ENCODE results near the gene CELA2B. TPM values are rescaled to one million over a fixed set of nuclear protein-coding genes. Genes with fewer than 3 reads are reported as not detected.
"Not testable (repeated sequence)": the region's sequence is repeated elsewhere in the genome, so short reads cannot be mapped to it uniquely, and the experiment has no call there.

CELA2B gene
- total RNA-seq, 4 donors from 2014 or later: not detected

GRCh38 chr1:15508700-15509487 is 33.0 kb downstream of the CELA2B start:
- peaks cover 0 to 38% (median 0%) of the 10 kb centered on the region in 3 donors for H3K36me3 ChIP-seq
- no peak overlapping the region for H3K4me3 ChIP-seq
- no peaks in the 10 kb centered on the region for H3K27me3 ChIP-seq
- no peak for DNase-seq
- TF ChIP-seq CTCF (IDR thresholded peaks at IDR 0.05): no peak
- no peak for TF ChIP-seq POLR2A (IDR thresholded peaks at IDR 0.05)
- H3K9me3 ChIP-seq: no peaks in the 10 kb centered on the region
- no peak overlapping the region for H3K27ac ChIP-seq
- H3K4me1 ChIP-seq: no peaks in the 10 kb centered on the region

DNA sequence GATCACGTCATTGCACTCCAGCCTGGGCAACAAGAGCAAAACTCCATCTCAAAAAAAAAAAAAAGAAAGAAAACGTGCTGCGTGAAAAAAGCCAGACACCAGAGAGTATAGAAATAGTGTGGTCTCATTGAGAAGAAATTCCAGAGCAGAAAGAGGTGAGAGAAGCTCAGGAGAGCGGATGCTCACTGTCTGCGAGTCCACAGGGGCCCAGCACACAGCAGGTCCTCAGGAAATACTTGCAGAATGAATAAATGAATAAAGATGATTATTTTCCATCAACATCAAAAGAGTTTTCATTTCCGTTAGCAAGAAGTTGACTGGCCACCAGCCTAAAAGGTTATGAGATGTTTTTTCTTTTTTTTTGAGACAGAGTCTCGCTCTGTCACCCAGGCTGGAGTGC is 33.7 kb downstream of the CELA2B start:
- Histone ChIP-seq H3K27me3 (no peaks in the 10 kb centered on the region), H3K27ac (no peak overlapping the region), H3K36me3 (peaks cover 0 to 40% (median 0%) of the 10 kb centered on the region in 3 donors), H3K9me3 (no peaks in the 10 kb centered on the region), H3K4me1 (no peaks in the 10 kb centered on the region), H3K4me3 (no peak overlapping the region)
- TF ChIP-seq CTCF (IDR thresholded peaks at IDR 0.05) (no peak), POLR2A (IDR thresholded peaks at IDR 0.05) (no peak)
- no peak for DNase-seq

DNA sequence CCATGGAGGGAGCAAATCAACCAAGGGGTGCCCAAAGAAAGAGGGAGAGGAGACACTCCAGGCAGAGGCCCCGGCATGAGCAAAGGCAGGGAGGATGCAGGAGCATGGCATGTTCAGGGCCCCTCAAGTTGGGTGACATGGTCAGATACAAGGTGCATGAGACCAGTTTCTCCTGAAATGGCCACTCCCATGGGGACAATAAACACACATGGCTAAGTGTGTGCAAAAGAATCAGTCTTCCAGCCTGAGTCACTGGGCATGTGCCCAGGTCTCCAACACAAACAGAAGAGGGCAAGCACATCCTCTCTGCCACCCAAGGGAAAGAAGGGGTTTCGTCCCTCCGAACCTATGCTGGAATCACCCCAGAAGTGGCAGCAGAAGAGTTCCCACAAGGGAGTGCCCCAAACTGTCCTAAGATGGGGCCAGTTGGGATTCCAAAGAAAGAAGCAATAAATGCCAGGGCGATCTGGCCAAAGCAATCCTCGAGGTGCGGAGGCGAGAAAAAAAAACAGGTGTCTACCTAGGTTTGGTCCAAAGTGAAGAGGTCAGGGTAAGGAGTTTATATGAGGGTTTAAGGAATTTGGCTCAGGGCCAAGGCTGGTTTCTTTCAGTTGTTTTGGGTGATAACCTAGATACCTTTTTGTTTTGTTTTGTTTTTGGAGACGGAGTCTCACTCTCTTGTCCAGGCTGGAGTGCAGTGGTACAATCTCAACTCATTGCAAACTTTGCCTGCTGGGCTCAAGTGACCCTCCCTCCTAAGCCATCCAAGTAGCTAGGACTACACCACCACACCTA is 34.9 kb downstream of the CELA2B start:
- Histone ChIP-seq H3K9me3 (no peaks in the 10 kb centered on the region), H3K4me3 (no peak overlapping the region), H3K36me3 (peaks cover 0 to 28% (median 0%) of the 10 kb centered on the region in 3 donors), H3K4me1 (peaks cover 0 to 5% (median 0%) of the 10 kb centered on the region in 4 donors), H3K27ac (no peak overlapping the region), H3K27me3 (no peaks in the 10 kb centered on the region)
- DNase-seq: peak in 1 of 3 donors; percentile 22
- TF ChIP-seq CTCF (IDR thresholded peaks at IDR 0.05) (no peak), POLR2A (IDR thresholded peaks at IDR 0.05) (no peak)

- Histone ChIP-seq H3K4me1 (peaks cover 0 to 5% (median 0%) of the 10 kb centered on the region in 4 donors), H3K27ac (no peak overlapping the region), H3K27me3 (no peaks in the 10 kb centered on the region), H3K9me3 (no peaks in the 10 kb centered on the region), H3K4me3 (no peak overlapping the region), H3K36me3 (peaks cover 0 to 28% (median 0%) of the 10 kb centered on the region in 3 donors)
- TF ChIP-seq POLR2A (IDR thresholded peaks at IDR 0.05) (no peak), CTCF (IDR thresholded peaks at IDR 0.05) (no peak)
- peak in 1 of 3 donors; percentile 4 for DNase-seq
These were observed 37.3 kb downstream of the CELA2B start for GRCh38 chr1:15513192-15513591.

- Histone ChIP-seq H3K27me3 (no peaks in the 10 kb centered on the region), H3K36me3 (peaks cover 0 to 28% (median 0%) of the 10 kb centered on the region in 3 donors), H3K4me3 (no peak overlapping the region), H3K27ac (no peak overlapping the region), H3K4me1 (peaks cover 0 to 5% (median 0%) of the 10 kb centered on the region in 4 donors), H3K9me3 (no peaks in the 10 kb centered on the region)
- TF ChIP-seq POLR2A (IDR thresholded peaks at IDR 0.05) (no peak), CTCF (IDR thresholded peaks at IDR 0.05) (no peak)
- no peak for DNase-seq
These were observed 38.0 kb downstream of the CELA2B start for GRCh38 chr1:15513919-15514318.

- not testable (repeated sequence) for H3K4me1 ChIP-seq, DNase-seq, H3K27ac ChIP-seq, H3K4me3 ChIP-seq, H3K27me3 ChIP-seq, H3K9me3 ChIP-seq
- peaks cover 0 to 28% (median 0%) of the 10 kb centered on the region in 3 donors for H3K36me3 ChIP-seq
These were observed 38.7 kb downstream of the CELA2B start for GRCh38 chr1:15514557-15514956.
